ES-I3 (cell line): ENCODE data around the gene MYO1E.

Experiments used
- H3K36me3 ChIP-seq: 2 replicates; pipeline ENCODE4 v1.6.1; 2013; ENCODE audit warnings: mild to moderate bottlenecking, low read length, control low read depth, moderate library complexity; ENCODE audit not compliant: insufficient read depth
- H3K4me1 ChIP-seq: 2 replicates; pipeline ENCODE4 v1.6.1; 2013; ENCODE audit warnings: mild to moderate bottlenecking, control low read depth, low read length; ENCODE audit not compliant: insufficient read depth
- H3K9ac ChIP-seq: 2 replicates; pipeline ENCODE4 v1.6.1; 2013; ENCODE audit warnings: low read depth, mild to moderate bottlenecking, low read length, moderate library complexity
- H3K9me3 ChIP-seq: 2 replicates; pipeline ENCODE4 v1.6.1; 2013; ENCODE audit warnings: mild to moderate bottlenecking, low read length, moderate library complexity; ENCODE audit not compliant: control insufficient read depth, insufficient read depth

The MYO1E gene

GRCh38 chr15:59119625-59120024, 253.0 kb downstream of the MYO1E start:
- no peaks in the 10 kb centered on the region for H3K9me3 ChIP-seq
- H3K9ac ChIP-seq = no peak overlapping the region
- peaks cover 38% of the 10 kb centered on the region for H3K36me3 ChIP-seq
- H3K4me1 ChIP-seq = no peaks in the 10 kb centered on the region

GRCh38 chr15:59116771-59117170, 255.9 kb downstream of the MYO1E start:
- no peaks in the 10 kb centered on the region for H3K9me3 ChIP-seq
- H3K4me1 ChIP-seq = no peaks in the 10 kb centered on the region
- peaks cover 37% of the 10 kb centered on the region for H3K36me3 ChIP-seq
- no peak overlapping the region for H3K9ac ChIP-seq

GRCh38 chr15:59116141-59116540, 256.5 kb downstream of the MYO1E start:
- Histone ChIP-seq H3K4me1 (no peaks in the 10 kb centered on the region), H3K36me3 (peaks cover 34% of the 10 kb centered on the region)

GRCh38 chr15:59115047-59115446, 257.6 kb downstream of the MYO1E start:
- Histone ChIP-seq H3K36me3 (peaks cover 31% of the 10 kb centered on the region), H3K9me3 (no peaks in the 10 kb centered on the region), H3K9ac (no peak overlapping the region), H3K4me1 (no peaks in the 10 kb centered on the region)

More at GRCh38 chr15:59116141-59116540, 256.5 kb downstream of the MYO1E start:
- no peak overlapping the region for H3K9ac ChIP-seq
- no peaks in the 10 kb centered on the region for H3K9me3 ChIP-seq

GRCh38 chr15:59111251-59111650, 261.4 kb downstream of the MYO1E start:
- H3K9me3 ChIP-seq = no peaks in the 10 kb centered on the region
- peaks cover 22% of the 10 kb centered on the region; the same call in 1 of the 2 replicates for H3K36me3 ChIP-seq
- peaks cover 2% of the 10 kb centered on the region; the same call in 1 of the 2 replicates for H3K4me1 ChIP-seq
- no peak overlapping the region for H3K9ac ChIP-seq

GRCh38 chr15:59105854-59106253, 266.8 kb downstream of the MYO1E start:
- H3K9ac ChIP-seq = peak overlapping the region; percentile 90
- peaks cover 4% of the 10 kb centered on the region; the same call in 1 of the 2 replicates for H3K4me1 ChIP-seq
- H3K9me3 ChIP-seq = no peaks in the 10 kb centered on the region
- peaks cover 8% of the 10 kb centered on the region; the same call in 1 of the 2 replicates for H3K36me3 ChIP-seq

GRCh38 chr15:59104912-59105732, 267.5 kb downstream of the MYO1E start, which contains the start of gene CCNB2:
TSS of gene CCNB2 (plus strand) at chr15:59105146. CDS start at chr15:59105269, 123 bp downstream.
- Histone ChIP-seq H3K9ac (peak within 1 kb of the TSS; percentile 90), H3K4me1 (peaks cover 4% of the 10 kb centered on the region; the same call in 1 of the 2 replicates), H3K9me3 (no peaks in the 10 kb centered on the region), H3K36me3 (peaks cover 8% of the 10 kb centered on the region; the same call in 1 of the 2 replicates)

- H3K9ac ChIP-seq = peak overlapping the region; percentile 90
- peaks cover 4% of the 10 kb centered on the region; the same call in 1 of the 2 replicates for H3K4me1 ChIP-seq
- H3K9me3 ChIP-seq = no peaks in the 10 kb centered on the region
- peaks cover 8% of the 10 kb centered on the region; the same call in 1 of the 2 replicates for H3K36me3 ChIP-seq
These were observed 268.1 kb downstream of the MYO1E start for GRCh38 chr15:59104602-59104911.

GRCh38 chr15:59099162-59099685, 273.4 kb downstream of the MYO1E start:
- Histone ChIP-seq H3K9me3 (no peaks in the 10 kb centered on the region), H3K36me3 (0 out of 2 replicates have a peak, but pooled peaks cover 5% of the 10 kb centered on the region), H3K4me1 (no peaks in the 10 kb centered on the region), H3K9ac (no peak overlapping the region)

GRCh38 chr15:59096429-59096828, 276.2 kb downstream of the MYO1E start:
- Histone ChIP-seq H3K36me3 (0 out of 2 replicates have a peak, but pooled peaks cover 5% of the 10 kb centered on the region), H3K4me1 (no peaks in the 10 kb centered on the region), H3K9ac (no peak overlapping the region), H3K9me3 (no peaks in the 10 kb centered on the region)

- Histone ChIP-seq H3K9ac (no peak overlapping the region), H3K4me1 (no peaks in the 10 kb centered on the region), H3K36me3 (0 out of 2 replicates have a peak, but pooled peaks cover 5% of the 10 kb centered on the region), H3K9me3 (no peaks in the 10 kb centered on the region)
These were observed 278.6 kb downstream of the MYO1E start for GRCh38 chr15:59094077-59094476.

- Histone ChIP-seq H3K36me3 (0 out of 2 replicates have a peak, but pooled peaks cover 2% of the 10 kb centered on the region), H3K4me1 (no peaks in the 10 kb centered on the region), H3K9me3 (no peaks in the 10 kb centered on the region), H3K9ac (no peak overlapping the region)
These were observed 284.9 kb downstream of the MYO1E start for GRCh38 chr15:59087731-59088130.
